Activated CD4-positive, alpha-beta T cell treated with anti-CD3 and anti-CD28 coated beads for 24 hours (primary cell): ENCODE data around the gene TWIST2.

Source experiments
- DNase-seq, 2 donors: peaks; one replicate each; pipeline ENCODE4 v3.0.0-alpha.2; 2020; ENCODE audit warnings: low read depth in 2 of 2

The TWIST2 gene

GRCh38 chr2:238847841-238848690, at the start of gene TWIST2:
TSS of gene TWIST2 (plus strand) at chr2:238848085. CDS start at chr2:238848216, 131 bp downstream.
- DNase-seq, result no peak

GRCh38 chr2:238801791-238802190, 46.1 kb upstream of the TWIST2 start:
- DNase-seq, result no peak

- DNase-seq, result no peak
These were observed 44.9 kb upstream of the TWIST2 start for GRCh38 chr2:238802957-238803356.

GRCh38 chr2:238803996-238804870, 43.7 kb upstream of the TWIST2 start:
- DNase-seq, result no peak

DNA sequence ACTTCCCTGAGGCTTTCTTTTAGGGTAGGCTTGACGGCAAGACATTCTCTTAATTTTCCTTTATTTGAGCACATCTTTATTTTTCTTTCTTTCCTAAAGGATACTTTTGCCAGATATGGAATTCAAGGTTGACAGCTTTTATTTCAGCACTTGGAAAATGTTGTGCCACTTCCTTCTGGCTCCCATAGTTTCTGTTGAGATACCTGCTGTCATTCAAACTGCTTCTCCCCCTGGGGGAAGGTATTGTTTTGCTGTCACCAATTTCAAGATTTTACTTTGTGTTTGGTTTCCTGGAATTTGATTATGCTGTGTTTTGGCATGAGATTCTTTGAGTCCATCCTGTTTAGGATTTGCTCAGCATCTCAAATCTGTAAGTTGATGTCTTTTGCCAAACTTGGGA, 39.1 kb upstream of the TWIST2 start:
- DNase-seq, result no peak

- no peak for DNase-seq
These were observed 37.6 kb upstream of the TWIST2 start for GRCh38 chr2:238810321-238810720.

GRCh38 chr2:238811293-238811692, 36.6 kb upstream of the TWIST2 start:
- no peak for DNase-seq

- DNase-seq, result no peak
These were observed 36.1 kb upstream of the TWIST2 start for GRCh38 chr2:238811759-238812158.

GRCh38 chr2:238813109-238813508, 34.8 kb upstream of the TWIST2 start:
- no peak for DNase-seq

- no peak for DNase-seq
These were observed 33.1 kb upstream of the TWIST2 start for GRCh38 chr2:238814815-238815214.

GRCh38 chr2:238816291-238816690, 31.6 kb upstream of the TWIST2 start:
- DNase-seq, result no peak

GRCh38 chr2:238817382-238817781, 30.5 kb upstream of the TWIST2 start:
- DNase-seq, result no peak

GRCh38 chr2:238817891-238818290, 30.0 kb upstream of the TWIST2 start:
- no peak for DNase-seq

GRCh38 chr2:238818561-238818960, 29.3 kb upstream of the TWIST2 start:
- DNase-seq, result no peak

DNA sequence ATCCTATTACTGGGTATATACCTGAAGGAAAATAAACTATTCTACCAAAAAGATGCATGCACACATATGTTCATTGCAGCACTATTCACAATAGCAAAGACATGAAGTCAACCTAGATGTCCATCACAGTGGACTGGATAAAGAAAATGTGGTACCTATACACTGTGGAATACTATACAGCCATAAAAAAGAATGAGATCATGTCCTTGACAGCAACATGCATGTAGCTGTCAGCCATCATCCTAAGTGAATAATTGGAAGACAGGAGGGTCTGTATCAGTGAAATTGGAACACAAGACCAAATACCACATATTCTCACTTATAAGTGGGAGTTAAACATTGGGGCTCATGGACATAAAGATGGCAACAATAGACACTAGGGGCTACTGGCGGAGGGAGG, 27.7 kb upstream of the TWIST2 start:
- DNase-seq, result no peak

DNA sequence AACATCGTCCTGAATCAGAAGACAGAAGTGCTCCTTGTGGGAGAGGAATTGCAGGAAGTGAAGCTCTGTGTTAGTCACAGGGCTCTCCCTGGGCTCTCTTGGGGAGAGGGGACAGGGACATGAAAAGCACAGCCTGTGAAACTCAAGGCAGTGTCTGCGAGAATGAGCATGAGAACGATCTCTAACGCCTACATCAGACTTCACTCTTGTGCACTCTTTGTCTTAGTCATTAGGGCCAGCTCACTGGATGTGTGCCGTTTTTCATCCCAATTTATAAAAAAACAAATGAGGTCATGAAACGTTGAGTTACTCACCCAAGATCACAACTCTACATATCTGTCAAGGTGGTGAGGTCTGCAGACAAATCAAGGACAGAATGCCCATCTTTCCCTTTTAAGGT, 27.0 kb upstream of the TWIST2 start:
- DNase-seq, result no peak

DNA sequence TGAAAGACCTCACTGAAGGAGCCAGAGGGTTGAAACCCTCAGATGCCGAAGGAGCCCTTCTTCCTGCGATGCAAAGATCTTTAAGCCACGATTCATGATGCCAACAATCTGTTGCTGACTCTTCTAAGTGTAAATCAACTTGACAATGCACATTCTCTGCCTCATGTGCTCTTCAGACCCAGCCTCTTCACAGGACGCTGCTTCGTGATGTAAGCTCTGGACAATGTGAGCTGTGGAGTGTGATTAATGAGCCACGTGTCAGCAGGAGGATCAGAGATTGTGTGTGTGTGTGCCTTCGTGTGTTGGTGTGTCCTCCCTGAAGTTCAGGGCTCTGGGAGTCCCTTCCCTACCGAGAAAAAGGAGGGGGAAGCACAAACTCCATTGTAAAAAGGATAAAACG, 26.5 kb upstream of the TWIST2 start:
- no peak for DNase-seq

DNA sequence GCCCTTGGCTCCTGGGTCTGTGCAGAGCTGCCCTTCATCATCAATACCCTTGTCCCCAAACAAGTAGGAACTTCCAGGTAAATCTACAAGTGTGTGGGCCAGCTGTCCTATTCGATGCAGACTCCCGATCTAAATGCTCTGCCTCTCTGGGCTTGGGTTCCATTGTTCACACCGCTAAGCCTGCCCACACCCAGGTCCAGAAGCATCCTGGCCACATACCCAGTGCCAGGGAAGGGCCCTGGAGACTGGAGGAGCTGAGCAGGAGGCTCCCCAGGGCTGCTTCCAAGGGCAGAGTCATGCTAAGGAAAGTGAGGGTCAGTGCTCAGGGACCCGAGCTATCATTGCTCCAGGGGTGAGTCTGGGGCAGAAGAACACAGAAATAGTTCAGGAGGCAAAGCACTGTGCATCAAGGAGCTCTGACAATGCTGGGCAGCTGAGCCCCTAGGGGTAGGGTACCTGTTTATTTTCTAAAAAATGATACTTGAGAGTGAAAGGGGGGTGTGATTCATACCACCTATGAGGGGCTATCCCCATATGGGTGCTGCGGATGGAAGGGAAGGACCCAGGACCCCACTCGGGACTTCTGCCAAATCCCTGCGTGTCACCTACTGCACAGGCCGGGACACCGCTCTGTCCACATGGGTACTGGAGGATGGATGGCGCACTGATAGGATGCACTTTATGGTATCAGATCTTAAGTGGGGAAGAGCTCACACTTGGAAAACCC, 25.8 kb upstream of the TWIST2 start:
- no peak for DNase-seq

DNA sequence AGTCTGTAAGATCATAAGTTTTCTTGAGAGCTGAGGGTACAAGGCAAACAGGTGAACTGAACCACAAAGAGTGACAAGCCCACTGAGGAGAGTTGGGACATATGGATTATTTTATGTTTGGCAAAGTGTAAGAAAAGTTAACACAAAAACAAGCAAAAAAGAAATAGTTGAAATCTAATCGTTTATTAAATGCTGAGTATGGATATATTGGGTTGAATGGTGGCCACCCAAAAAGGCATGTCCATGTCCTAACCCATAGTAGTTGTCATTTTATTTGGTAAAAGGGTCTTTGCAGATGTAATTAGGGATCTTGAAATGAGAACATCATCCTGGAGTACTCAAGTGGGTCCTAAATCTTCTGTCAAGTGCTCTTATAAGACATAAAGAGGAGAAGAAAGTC, 24.9 kb upstream of the TWIST2 start:
- no peak for DNase-seq

DNA sequence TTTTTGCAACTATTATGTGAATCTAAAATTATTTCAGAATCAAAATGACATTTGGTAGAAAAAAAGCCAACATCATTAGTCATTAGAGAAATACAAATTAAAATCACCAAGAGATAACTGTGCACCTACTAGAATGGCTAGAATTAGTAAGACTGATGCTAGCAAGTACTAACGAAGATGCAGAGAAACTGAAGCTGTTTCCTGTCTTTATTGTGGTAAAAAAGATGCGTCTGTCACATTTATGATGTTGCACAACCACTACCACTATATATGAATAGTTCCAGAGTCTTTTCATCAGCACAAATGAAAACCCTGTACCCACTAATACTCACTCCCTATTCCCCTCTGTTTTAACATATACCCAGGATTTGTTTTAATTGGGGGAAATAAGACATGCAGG, 16.7 kb upstream of the TWIST2 start:
- no peak for DNase-seq

GRCh38 chr2:238834982-238835381, 12.9 kb upstream of the TWIST2 start:
- DNase-seq, result no peak

GRCh38 chr2:238835726-238836301, 12.1 kb upstream of the TWIST2 start:
- DNase-seq, result no peak
